SU-DHL-6 (cell line): ENCODE measurements around the gene TOMT.

Source experiments
- CTCF ChIP-seq: fragments of 200-600 bp; sonication (generic); IDR thresholded peaks from one replicate; pipeline ENCODE4 v1.5.1; 2017; ENCODE audit warnings: antibody characterized with exemption, mild to moderate bottlenecking, low read length, moderate library complexity; ENCODE audit not compliant: insufficient read depth, poor library complexity, severe bottlenecking
- EZH2phosphoT487 ChIP-seq: fragments of 200-600 bp; sonication (generic), shearing (Covaris generic); conservative IDR thresholded peaks from 2 replicates; pipeline ENCODE4 v1.6.1; 2018; ENCODE audit warnings: mild to moderate bottlenecking, antibody characterized with exemption, low read length, moderate library complexity, mixed read lengths

- TF ChIP-seq CTCF (no peak), EZH2phosphoT487 (no peak)
Observed at GRCh38 chr11:72112143-72112977, 6.6 kb downstream of the TOMT start, which contains the start of gene ANAPC15.
